ENCODE results near the gene PXDN. TPM values are rescaled to one million over a fixed set of nuclear protein-coding genes. Genes with fewer than 3 reads are reported as not detected.
"Not testable (repeated sequence)": the region's sequence is repeated elsewhere in the genome, so short reads cannot be mapped to it uniquely, and the experiment has no call there.

The PXDN gene
- polyA plus RNA-seq, 3 donors from 2014 or later, result 0.93 to 1.0 TPM; not detected in 1

GRCh38 chr2:1709335-1709605 is 35.0 kb downstream of the PXDN start:
- no peaks in the 10 kb centered on the region for H3K36me3 Mint-ChIP-seq
- no peak overlapping the region for H3K4me3 Mint-ChIP-seq
- H3K27ac Mint-ChIP-seq, result no peak overlapping the region
- H3K9me3 Mint-ChIP-seq, result no peaks in the 10 kb centered on the region
- H3K27me3 Mint-ChIP-seq (ENCODE audit: low read depth in 3 of 3), result no peaks in the 10 kb centered on the region
- no peaks in the 10 kb centered on the region for H3K4me1 Mint-ChIP-seq
- no peak for DNase-seq

GRCh38 chr2:1708476-1709334 is 35.6 kb downstream of the PXDN start:
- H3K36me3 Mint-ChIP-seq, result no peaks in the 10 kb centered on the region
- H3K9me3 Mint-ChIP-seq, result no peaks in the 10 kb centered on the region
- H3K4me1 Mint-ChIP-seq, result no peaks in the 10 kb centered on the region
- H3K27ac Mint-ChIP-seq, result no peak overlapping the region
- no peak overlapping the region for H3K4me3 Mint-ChIP-seq
- no peaks in the 10 kb centered on the region for H3K27me3 Mint-ChIP-seq (ENCODE audit: low read depth in 3 of 3)
- no peak for DNase-seq

DNA sequence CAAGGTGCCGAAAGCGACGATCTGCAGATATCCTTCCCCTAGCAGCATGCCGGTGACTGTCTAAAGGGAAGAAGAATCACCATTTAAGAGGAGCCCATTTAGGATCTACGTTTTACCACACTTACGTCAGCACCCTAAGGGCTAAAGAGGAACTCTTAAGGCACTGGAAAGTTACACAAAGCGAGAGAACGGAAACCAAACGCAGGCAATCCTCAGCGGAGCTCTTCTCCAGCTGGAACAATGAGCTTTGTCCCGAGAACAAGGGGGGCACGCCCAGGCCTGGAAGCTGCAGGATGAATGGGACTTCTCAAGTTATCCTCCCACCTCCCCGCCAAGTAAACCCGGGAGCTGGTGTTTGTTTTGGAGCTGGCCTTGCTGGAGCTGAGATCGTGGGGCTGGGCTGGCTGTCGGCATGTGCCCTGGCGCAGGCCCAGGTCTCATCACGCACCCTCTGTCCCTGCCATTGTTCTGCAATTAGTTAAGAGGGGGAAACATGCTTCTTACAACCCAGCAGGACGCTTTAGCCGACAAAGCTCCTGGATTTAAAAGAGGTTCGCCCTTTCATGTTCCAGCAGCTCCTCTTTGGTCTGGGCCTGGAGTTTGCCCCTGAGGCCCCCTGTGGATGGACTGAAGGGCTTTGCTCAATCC is 36.4 kb downstream of the PXDN start:
- Mint-ChIP-seq H3K9me3 (no peaks in the 10 kb centered on the region), H3K27ac (no peak overlapping the region), H3K4me1 (no peaks in the 10 kb centered on the region), H3K27me3 (ENCODE audit: low read depth in 3 of 3) (no peaks in the 10 kb centered on the region), H3K4me3 (no peak overlapping the region), H3K36me3 (no peaks in the 10 kb centered on the region)
- no peak for DNase-seq

DNA sequence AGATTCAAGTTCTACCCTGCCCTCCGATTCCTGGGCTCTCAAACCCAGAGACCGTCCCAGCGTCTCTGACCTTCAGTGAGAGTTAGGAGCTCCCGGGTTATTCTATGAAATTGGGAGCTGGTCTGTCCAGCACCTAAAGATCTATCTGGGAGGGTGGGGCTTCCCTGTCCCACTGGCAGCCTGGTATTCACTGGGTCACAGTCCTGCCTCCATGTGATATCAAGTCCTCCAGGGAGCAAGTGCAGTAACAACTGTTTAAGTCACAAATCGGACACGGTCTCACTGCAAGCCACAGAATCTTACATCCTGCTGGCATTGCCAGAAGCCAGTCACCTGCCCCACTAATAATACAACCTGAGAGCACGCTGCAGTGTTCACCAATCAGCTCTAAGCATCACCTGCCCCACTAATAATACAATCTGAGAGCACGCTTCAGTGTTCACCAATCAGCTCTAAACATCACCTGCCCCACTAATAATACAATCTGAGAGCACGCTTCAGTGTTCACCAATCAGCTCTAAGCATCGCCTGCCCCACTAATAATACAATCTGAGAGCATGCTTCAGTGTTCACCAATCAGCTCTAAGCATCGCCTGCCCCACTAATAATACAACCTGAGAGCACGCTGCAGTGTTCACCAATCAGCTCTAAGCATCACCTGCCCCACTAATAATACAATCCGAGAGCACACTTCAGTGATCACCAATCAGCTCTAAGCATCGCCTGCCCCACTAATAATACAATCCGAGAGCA is 38.0 kb downstream of the PXDN start:
- not testable (repeated sequence) for H3K4me1 Mint-ChIP-seq; DNase-seq; H3K9me3 Mint-ChIP-seq; H3K36me3 Mint-ChIP-seq; H3K27me3 Mint-ChIP-seq (ENCODE audit: low read depth in 3 of 3); H3K4me3 Mint-ChIP-seq; H3K27ac Mint-ChIP-seq

GRCh38 chr2:1705557-1706076 is 38.7 kb downstream of the PXDN start:
- Mint-ChIP-seq H3K4me1 (no peaks in the 10 kb centered on the region), H3K36me3 (no peaks in the 10 kb centered on the region), H3K27me3 (ENCODE audit: low read depth in 3 of 3) (no peaks in the 10 kb centered on the region), H3K4me3 (no peak overlapping the region), H3K9me3 (no peaks in the 10 kb centered on the region), H3K27ac (no peak overlapping the region)
- no peak for DNase-seq

DNA sequence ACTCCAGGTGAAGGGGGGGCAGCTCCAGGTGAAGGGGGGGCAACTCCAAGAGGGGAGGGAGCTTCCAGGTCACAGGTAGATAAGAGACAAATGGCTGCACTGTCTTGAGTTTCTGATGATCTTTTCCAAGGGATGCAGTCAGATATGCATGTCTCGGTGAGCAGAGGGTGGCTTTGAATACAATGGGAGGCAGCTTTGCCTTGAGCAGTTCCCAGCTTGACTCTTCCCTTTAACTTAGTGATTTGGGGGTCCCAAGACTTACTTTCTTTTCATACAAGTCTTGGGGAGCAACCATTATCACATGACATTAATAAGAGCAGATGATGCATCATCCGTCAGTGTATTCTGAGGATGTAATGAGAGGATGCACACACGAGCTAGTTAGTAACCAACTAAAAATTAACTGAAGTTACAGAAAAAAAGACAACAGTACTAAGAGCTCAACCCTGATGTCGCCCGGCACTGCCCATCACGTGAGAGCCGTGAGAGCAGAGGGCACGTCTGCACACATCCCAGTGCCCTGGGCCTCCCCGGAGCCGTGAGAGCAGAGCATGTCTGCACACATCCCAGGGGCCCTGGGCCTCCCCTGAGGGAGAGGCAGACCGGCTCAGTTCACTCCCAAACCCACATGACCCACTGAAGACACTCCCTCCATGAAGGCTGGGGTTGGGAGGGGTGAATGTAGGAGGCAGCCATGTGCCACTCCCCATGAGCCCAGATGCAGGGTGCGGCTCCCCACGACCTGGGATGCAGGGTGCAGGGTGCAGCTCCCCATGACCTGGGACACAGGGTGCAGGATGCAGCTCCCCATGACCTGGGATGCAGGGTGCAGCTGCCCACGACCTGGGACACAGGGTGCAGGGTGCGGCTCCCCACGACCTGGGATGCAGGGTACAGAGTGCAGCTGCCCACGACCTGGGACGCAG is 39.4 kb downstream of the PXDN start:
- Mint-ChIP-seq H3K9me3 (no peaks in the 10 kb centered on the region), H3K36me3 (no peaks in the 10 kb centered on the region), H3K27me3 (ENCODE audit: low read depth in 3 of 3) (no peaks in the 10 kb centered on the region), H3K27ac (no peak overlapping the region), H3K4me1 (no peaks in the 10 kb centered on the region), H3K4me3 (no peak overlapping the region)
- no peak for DNase-seq

DNA sequence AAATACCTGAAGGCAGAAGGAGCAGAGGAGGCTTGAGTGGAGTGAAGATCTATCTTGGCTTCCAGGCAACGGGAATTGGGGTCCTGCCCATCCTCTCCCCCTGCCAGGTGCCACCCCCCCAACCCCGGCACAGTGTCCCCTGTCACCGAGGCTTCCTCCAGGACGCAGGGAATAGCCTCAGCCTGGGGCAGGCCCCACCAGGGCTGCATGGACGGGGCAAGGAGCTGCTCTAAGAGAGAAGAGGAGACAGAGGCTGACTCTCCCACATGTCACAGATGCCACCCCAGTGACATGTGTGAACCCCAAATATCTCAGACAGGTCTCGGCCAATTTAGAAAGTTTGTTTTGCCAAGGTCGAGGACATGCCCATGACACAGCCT is 42.1 kb downstream of the PXDN start:
- Mint-ChIP-seq H3K4me1 (no peaks in the 10 kb centered on the region), H3K9me3 (peaks cover 0 to 2% (median 0%) of the 10 kb centered on the region in 6 donors), H3K4me3 (no peak overlapping the region), H3K36me3 (no peaks in the 10 kb centered on the region), H3K27ac (no peak overlapping the region), H3K27me3 (ENCODE audit: low read depth in 3 of 3) (peaks cover 0 to 3% (median 2%) of the 10 kb centered on the region in 3 donors)
- DNase-seq, result no peak

DNA sequence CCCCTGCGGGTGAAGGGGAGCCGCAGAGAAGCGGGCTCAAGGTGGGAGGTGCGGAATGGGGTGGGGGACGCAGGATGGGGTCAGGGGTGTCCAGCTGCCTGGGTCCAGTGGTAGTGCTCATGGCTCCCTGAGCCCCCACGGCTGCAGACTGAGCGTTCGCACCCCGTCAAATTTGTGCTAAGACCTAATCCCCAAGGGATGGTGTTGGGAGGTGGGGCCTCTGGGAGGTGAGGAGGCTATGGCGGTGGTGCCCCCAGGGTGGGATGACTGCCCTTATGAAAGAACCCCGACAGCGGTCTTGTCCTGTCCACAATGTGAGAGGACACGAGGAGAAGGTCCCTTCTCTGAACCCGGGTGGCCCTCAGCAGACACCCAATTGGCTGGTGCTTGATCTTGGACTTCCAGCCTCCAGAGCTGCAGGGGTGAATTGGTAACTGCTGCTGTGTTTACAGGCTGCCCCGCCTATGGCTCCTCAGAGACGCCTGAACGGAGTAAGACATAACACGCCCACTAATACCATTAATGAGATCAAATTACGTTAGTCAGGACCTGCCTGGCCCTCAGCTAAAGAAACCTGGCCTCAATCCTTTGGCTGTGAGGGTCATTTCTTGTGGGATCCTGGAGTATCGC is 42.6 kb downstream of the PXDN start:
- no peak overlapping the region for H3K4me3 Mint-ChIP-seq
- H3K27ac Mint-ChIP-seq, result no peak overlapping the region
- no peak for DNase-seq
- H3K27me3 Mint-ChIP-seq (ENCODE audit: low read depth in 3 of 3), result peaks cover 0 to 5% (median 2%) of the 10 kb centered on the region in 3 donors
- H3K9me3 Mint-ChIP-seq, result peaks cover 0 to 2% (median 0%) of the 10 kb centered on the region in 6 donors
- H3K36me3 Mint-ChIP-seq, result no peaks in the 10 kb centered on the region
- H3K4me1 Mint-ChIP-seq, result no peaks in the 10 kb centered on the region

- H3K27me3 Mint-ChIP-seq (ENCODE audit: low read depth in 3 of 3), result peaks cover 0 to 8% (median 2%) of the 10 kb centered on the region in 3 donors
- no peaks in the 10 kb centered on the region for H3K4me1 Mint-ChIP-seq
- H3K9me3 Mint-ChIP-seq, result peaks cover 0 to 3% (median 1%) of the 10 kb centered on the region in 6 donors
- no peak overlapping the region for H3K27ac Mint-ChIP-seq
- H3K4me3 Mint-ChIP-seq, result no peak overlapping the region
- H3K36me3 Mint-ChIP-seq, result no peaks in the 10 kb centered on the region
- DNase-seq, result no peak
These were observed 43.3 kb downstream of the PXDN start for GRCh38 chr2:1701020-1701419.

GRCh38 chr2:1700427-1700826 is 43.9 kb downstream of the PXDN start:
- not testable (repeated sequence) for H3K27ac Mint-ChIP-seq; H3K36me3 Mint-ChIP-seq; DNase-seq; H3K4me3 Mint-ChIP-seq; H3K27me3 Mint-ChIP-seq (ENCODE audit: low read depth in 3 of 3); H3K9me3 Mint-ChIP-seq; H3K4me1 Mint-ChIP-seq

GRCh38 chr2:1698188-1698945 is 45.9 kb downstream of the PXDN start:
- H3K4me1 Mint-ChIP-seq, result no peaks in the 10 kb centered on the region
- H3K9me3 Mint-ChIP-seq, result peaks cover 0 to 4% (median 2%) of the 10 kb centered on the region in 6 donors
- peaks cover 0 to 8% (median 2%) of the 10 kb centered on the region in 3 donors for H3K27me3 Mint-ChIP-seq (ENCODE audit: low read depth in 3 of 3)
- no peak overlapping the region for H3K4me3 Mint-ChIP-seq
- H3K27ac Mint-ChIP-seq, result no peak overlapping the region
- H3K36me3 Mint-ChIP-seq, result no peaks in the 10 kb centered on the region
- no peak for DNase-seq

DNA sequence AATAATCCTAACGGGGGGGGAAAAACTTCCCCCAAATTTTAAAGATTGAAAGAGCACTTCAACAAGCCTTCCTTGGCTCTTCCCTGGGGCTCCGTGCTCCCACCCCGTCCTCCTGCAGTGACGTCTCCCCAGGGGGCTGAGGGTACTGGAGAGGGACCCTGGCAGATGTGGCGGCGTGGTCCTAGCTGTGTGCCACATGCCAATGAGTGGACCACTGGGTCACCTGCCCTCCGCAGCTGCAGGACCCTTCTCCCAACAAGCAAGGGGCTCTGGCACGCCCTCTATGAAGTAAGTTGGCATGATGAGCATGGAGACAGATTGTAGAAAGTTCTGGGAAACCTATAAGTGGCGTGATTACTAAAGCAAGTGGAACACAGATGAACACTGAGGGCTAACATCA is 46.7 kb downstream of the PXDN start:
- DNase-seq, result no peak
- H3K27ac Mint-ChIP-seq, result no peak overlapping the region
- peaks cover 0 to 8% (median 2%) of the 10 kb centered on the region in 3 donors for H3K27me3 Mint-ChIP-seq (ENCODE audit: low read depth in 3 of 3)
- no peak overlapping the region for H3K4me3 Mint-ChIP-seq
- H3K9me3 Mint-ChIP-seq, result peaks cover 0 to 4% (median 2%) of the 10 kb centered on the region in 6 donors
- H3K36me3 Mint-ChIP-seq, result no peaks in the 10 kb centered on the region
- no peaks in the 10 kb centered on the region for H3K4me1 Mint-ChIP-seq

Data from immature natural killer cell (primary cell).